CD4-positive, alpha-beta memory T cell (primary cell): ENCODE data around the gene MYMX. TPM values are rescaled to one million over a fixed set of nuclear protein-coding genes. Genes with fewer than 3 reads are reported as not detected.

Source experiments
- CTCF ChIA-PET: fragments of 350-600 bp; sonication (Branson Sonifier 250); formaldehyde crosslinking; loops from one replicate; lab custom pipeline; 2021; ENCODE audit warnings: inconsistent platforms; ENCODE audit not compliant: partially characterized antibody; lab: Charles Lee
- POLR2A ChIA-PET: fragments of 350-600 bp; sonication (Branson Sonifier 250); formaldehyde crosslinking; loops from one replicate; lab custom pipeline; 2021; ENCODE audit not compliant: partially characterized antibody; lab: Charles Lee
- DNase-seq, 5 donors: peaks; one replicate each; pipeline versions ENCODE4 v3.0.0 to v3.0.0-alpha.2; 2020 to 2022; ENCODE audit warnings: mixed read lengths in 1 of 5
- H3K27ac ChIP-seq: one replicate; pipeline ENCODE4 v1.7.0; 2013; ENCODE audit warnings: low read depth, low read length
- H3K27me3 ChIP-seq: 2 replicates; pipeline ENCODE4 v1.7.0; 2013; ENCODE audit warnings: mild to moderate bottlenecking, low read length, moderate library complexity; ENCODE audit not compliant: insufficient read depth
- H3K36me3 ChIP-seq: 2 replicates; pipeline ENCODE4 v1.7.0; 2013; ENCODE audit warnings: mild to moderate bottlenecking, low read length, moderate library complexity; ENCODE audit not compliant: insufficient read depth
- H3K4me1 ChIP-seq: 2 replicates; pipeline ENCODE4 v1.7.0; 2013; ENCODE audit warnings: mild to moderate bottlenecking, low read length, moderate library complexity; ENCODE audit not compliant: insufficient read depth
- H3K4me3 ChIP-seq, 2 donors: one replicate each; pipeline ENCODE4 v1.7.0; 2013; ENCODE audit warnings: low read length in 2 of 2, mild to moderate bottlenecking in 1 of 2
- H3K9me3 ChIP-seq, 2 donors: one replicate each; pipeline ENCODE4 v1.7.0; 2013; ENCODE audit warnings: low read length in 2 of 2, control low read depth in 1 of 2; ENCODE audit not compliant: control insufficient read depth in 1 of 2
- H3K27ac Mint-ChIP-seq, 7 donors: one replicate each; pipeline ENCODE4 v1.8.0; 2020 to 2021; ENCODE audit warnings: mixed read lengths in 7 of 7, mild to moderate bottlenecking in 6 of 7, inconsistent platforms in 3 of 7, moderate library complexity in 3 of 7
- H3K27me3 Mint-ChIP-seq, 2 donors: one replicate each; pipeline ENCODE4 v1.8.0; 2020 to 2021; ENCODE audit warnings: mixed read lengths in 2 of 2
- H3K36me3 Mint-ChIP-seq, 2 donors: one replicate each; pipeline ENCODE4 v1.8.0; 2020 to 2021; ENCODE audit warnings: mixed read lengths in 2 of 2, inconsistent platforms in 1 of 2, mild to moderate bottlenecking in 1 of 2
- H3K4me1 Mint-ChIP-seq, 4 donors: one replicate each; pipeline ENCODE4 v1.8.0; 2020 to 2021; ENCODE audit warnings: mixed read lengths in 4 of 4, mild to moderate bottlenecking in 1 of 4
- H3K4me3 Mint-ChIP-seq, 8 donors: one replicate each; pipeline ENCODE4 v1.8.0; 2020 to 2021; ENCODE audit warnings: mixed read lengths in 8 of 8, mild to moderate bottlenecking in 7 of 8, moderate library complexity in 6 of 8, inconsistent platforms in 3 of 8
- H3K9me3 Mint-ChIP-seq, 8 donors: one replicate each; pipeline ENCODE4 v1.8.0; 2020 to 2021; ENCODE audit warnings: mixed read lengths in 8 of 8, mild to moderate bottlenecking in 5 of 8, inconsistent platforms in 3 of 8, moderate library complexity in 1 of 8
- intact Hi-C: fragments of 100-400 bp; cut with micrococcal nuclease; formaldehyde crosslinking; loops from one replicate; pipeline ENCODE4 v1.15.1; 2023
- polyA plus RNA-seq, 2 donors: library from polyadenylated mRNA; unstranded; fragments of 300-500 nt; fragmentation: Illumina TruSeq; gene quantifications; one replicate each; pipeline ENCODE4 v1.2.3, GENCODE V29; 2021
- total RNA-seq, 2 experiments: library from RNA; stranded (reverse); gene quantifications; one replicate each; pipeline ENCODE4 v1.2.3, GENCODE V29; 2021

The MYMX gene
- total and polyA plus RNA-seq, 4 experiments from 2014 or later = not detected

GRCh38 chr6:44263354-44264100 is 46.8 kb downstream of the MYMX start:
- H3K4me3 ChIP-seq = peak overlapping the region; percentile 83 to 89
- peak overlapping the region; percentile 95 to 98 (median 97) for H3K27ac Mint-ChIP-seq
- H3K4me1 ChIP-seq = peaks cover 38% of the 10 kb centered on the region
- peaks cover 23% of the 10 kb centered on the region for H3K36me3 ChIP-seq
- peak overlapping the region; percentile 73 to 95 (median 93) for H3K4me3 Mint-ChIP-seq
- peak overlapping the region; percentile 96 for H3K27ac ChIP-seq
- peaks cover 8 to 35% of the 10 kb centered on the region in 2 donors for H3K36me3 Mint-ChIP-seq
- DNase-seq = peak in 3 of 5 donors; percentile 31 to 79 (median 51)
- intact Hi-C loops = loop anchor here (2.0 kb wide), 1 partner anchor 167 kb away; no protein-coding TSS in a partner anchor
- CTCF ChIA-PET = interaction anchor here (1.0 to 8.3 kb wide), 4 partner anchors 9 to 91 kb away, joined by 3 to 82 read pairs (median 4); partner anchors contain the start of gene SLC35B2
- POLR2A ChIA-PET = interaction anchor here (1.2 to 6.2 kb wide), 7 partner anchors 8 to 49 kb away, joined by 3 to 97 read pairs (median 11); partner anchors contain the start of genes AARS2, HSP90AB1 and SLC35B2
- no peaks in the 10 kb centered on the region for H3K9me3 ChIP-seq
- H3K4me1 Mint-ChIP-seq = peaks cover 18 to 43% (median 38%) of the 10 kb centered on the region in 4 donors
- peaks cover 2% of the 10 kb centered on the region in 2 donors for H3K27me3 Mint-ChIP-seq
- no peaks in the 10 kb centered on the region for H3K9me3 Mint-ChIP-seq
- H3K27me3 ChIP-seq = no peaks in the 10 kb centered on the region

GRCh38 chr6:44264154-44265006 is 47.7 kb downstream of the MYMX start:
- Mint-ChIP-seq H3K9me3 (no peaks in the 10 kb centered on the region), H3K27ac (peak overlapping the region; percentile 95 to 98 (median 97)), H3K4me1 (peaks cover 17 to 43% (median 38%) of the 10 kb centered on the region in 4 donors), H3K4me3 (peak overlapping the region; percentile 73 to 95 (median 93)), H3K27me3 (peaks cover 5 to 10% of the 10 kb centered on the region in 2 donors), H3K36me3 (peaks cover 8 to 33% of the 10 kb centered on the region in 2 donors)
- peak in 1 of 5 donors; percentile 68 for DNase-seq
- peak overlapping the region; percentile 96 for H3K27ac ChIP-seq
- POLR2A ChIA-PET = interaction anchor here (1.2 to 6.2 kb wide), 5 partner anchors 9 to 49 kb away, joined by 3 to 97 read pairs (median 11); partner anchors contain the start of genes AARS2, HSP90AB1 and SLC35B2
- peak overlapping the region; percentile 83 to 89 for H3K4me3 ChIP-seq
- intact Hi-C loops = loop anchor here (1.0 to 2.0 kb wide), 5 partner anchors 7 to 168 kb away; partner anchors contain the start of genes HSP90AB1 and SLC35B2
- H3K9me3 ChIP-seq = no peaks in the 10 kb centered on the region
- H3K4me1 ChIP-seq = peaks cover 38% of the 10 kb centered on the region
- peaks cover 6% of the 10 kb centered on the region for H3K27me3 ChIP-seq
- peaks cover 16% of the 10 kb centered on the region for H3K36me3 ChIP-seq
- CTCF ChIA-PET = interaction anchor here (1.0 to 8.3 kb wide), 6 partner anchors 10 to 123 kb away, joined by 3 to 82 read pairs (median 4); partner anchors contain the start of genes CDC5L and SLC35B2

GRCh38 chr6:44265007-44265721 is 48.4 kb downstream of the MYMX start, which contains the start of gene NFKBIE:
TSS of gene NFKBIE (minus strand) at chr6:44265551. CDS start at chr6:44265346, 205 bp downstream.
- POLR2A ChIA-PET = interaction anchor here (1.2 to 6.2 kb wide), 5 partner anchors 9 to 48 kb away, joined by 3 to 97 read pairs (median 11); partner anchors contain the start of genes AARS2, HSP90AB1 and SLC35B2
- H3K9me3 ChIP-seq = no peaks in the 10 kb centered on the region
- peaks cover 8 to 32% of the 10 kb centered on the region in 2 donors for H3K36me3 Mint-ChIP-seq
- intact Hi-C loops = loop anchor here (1.0 to 2.0 kb wide), 5 partner anchors 8 to 168 kb away; partner anchors contain the start of genes HSP90AB1 and SLC35B2
- H3K9me3 Mint-ChIP-seq = no peaks in the 10 kb centered on the region
- H3K27ac ChIP-seq = peak within 1 kb of the TSS; percentile 96
- H3K27me3 ChIP-seq = peaks cover 12% of the 10 kb centered on the region
- peak within 1 kb of the TSS; percentile 95 to 98 (median 97) for H3K27ac Mint-ChIP-seq
- H3K4me3 Mint-ChIP-seq = peak within 1 kb of the TSS; percentile 73 to 96 (median 93)
- peaks cover 17 to 48% (median 40%) of the 10 kb centered on the region in 4 donors for H3K4me1 Mint-ChIP-seq
- H3K36me3 ChIP-seq = peaks cover 8% of the 10 kb centered on the region
- DNase-seq = peak; percentile 93 to 96 (median 94)
- peaks cover 8 to 18% of the 10 kb centered on the region in 2 donors for H3K27me3 Mint-ChIP-seq
- peak within 1 kb of the TSS; percentile 83 to 89 for H3K4me3 ChIP-seq
- CTCF ChIA-PET = interaction anchor here (1.0 to 8.3 kb wide), 7 partner anchors 11 to 122 kb away, joined by 3 to 82 read pairs (median 4); partner anchors contain the start of genes CDC5L and SLC35B2
- peaks cover 38% of the 10 kb centered on the region for H3K4me1 ChIP-seq

GRCh38 chr6:44265722-44266233 is 49.1 kb downstream of the MYMX start:
- CTCF ChIA-PET = interaction anchor here (4.6 to 8.3 kb wide), 3 partner anchors 11 to 72 kb away, joined by 54 to 82 read pairs (median 63); partner anchors contain the start of gene SLC35B2
- Mint-ChIP-seq H3K4me1 (peaks cover 17 to 48% (median 38%) of the 10 kb centered on the region in 4 donors), H3K27me3 (peaks cover 8 to 18% of the 10 kb centered on the region in 2 donors), H3K36me3 (peaks cover 5 to 28% of the 10 kb centered on the region in 2 donors), H3K4me3 (peak overlapping the region; percentile 73 to 96 (median 93)), H3K9me3 (no peaks in the 10 kb centered on the region), H3K27ac (peak overlapping the region; percentile 94 to 98 (median 95))
- intact Hi-C loops = loop anchor here (1.0 to 2.0 kb wide), 5 partner anchors 8 to 169 kb away; partner anchors contain the start of genes HSP90AB1 and SLC35B2
- H3K36me3 ChIP-seq = peaks cover 6% of the 10 kb centered on the region
- H3K27ac ChIP-seq = peak overlapping the region; percentile 96
- H3K9me3 ChIP-seq = no peaks in the 10 kb centered on the region
- peaks cover 37% of the 10 kb centered on the region for H3K4me1 ChIP-seq
- POLR2A ChIA-PET = interaction anchor here (5.4 to 6.2 kb wide), 2 partner anchors 10 to 19 kb away, joined by 37 to 97 read pairs; partner anchors contain the start of genes HSP90AB1 and SLC35B2
- DNase-seq = no peak
- H3K4me3 ChIP-seq = peak overlapping the region in 1 of 2 donors; percentile 89
- peaks cover 12% of the 10 kb centered on the region for H3K27me3 ChIP-seq

GRCh38 chr6:44266347-44266746 is 49.6 kb downstream of the MYMX start:
- Mint-ChIP-seq H3K4me1 (peaks cover 14 to 43% (median 34%) of the 10 kb centered on the region in 4 donors), H3K36me3 (peaks cover 0 to 23% of the 10 kb centered on the region in 2 donors), H3K27me3 (peaks cover 10 to 22% of the 10 kb centered on the region in 2 donors), H3K4me3 (peak overlapping the region in 7 of 8 donors; percentile 26 to 96 (median 93)), H3K27ac (peak overlapping the region; percentile 94 to 98 (median 95)), H3K9me3 (no peaks in the 10 kb centered on the region)
- Histone ChIP-seq H3K4me3 (no peak overlapping the region), H3K9me3 (no peaks in the 10 kb centered on the region), H3K27me3 (peaks cover 17% of the 10 kb centered on the region), H3K36me3 (peaks cover 3% of the 10 kb centered on the region), H3K4me1 (peaks cover 35% of the 10 kb centered on the region), H3K27ac (peak overlapping the region; percentile 96)
- ChIA-PET POLR2A (interaction anchor here (5.4 to 6.2 kb wide), 2 partner anchors 11 to 20 kb away, joined by 37 to 97 read pairs; partner anchors contain the start of genes HSP90AB1 and SLC35B2), CTCF (interaction anchor here (0.9 to 8.3 kb wide), 9 partner anchors 12 to 190 kb away, joined by 4 to 82 read pairs (median 16); partner anchors contain the start of genes AARS2 and SLC35B2)
- intact Hi-C loops = no loop called here
- no peak for DNase-seq
